ENCODE measurements around the gene CES5A. TPM values are rescaled to one million over a fixed set of nuclear protein-coding genes. Genes with fewer than 3 reads are reported as not detected.
"Not testable (repeated sequence)": the region's sequence is repeated elsewhere in the genome, so short reads cannot be mapped to it uniquely, and the experiment has no call there.

Gene CES5A
- polyA plus RNA-seq (2013, experiment 1 of 2; ENCODE audit: insufficient read length), result not detected
- not detected for polyA plus RNA-seq (2013, experiment 2 of 2; ENCODE audit: insufficient read length)

GRCh38 chr16:55875273-55875672, at the start of gene CES5A:
Gene CES5A, minus strand, starts transcription at chr16:55875373. Its CDS starts 152 bp downstream, at chr16:55875221.
- DNase-seq, result no peak

- DNase-seq, result no peak
Observed at GRCh38 chr16:55922662-55923061, 47.5 kb upstream of the CES5A start.

GRCh38 chr16:55917373-55918160, 42.4 kb upstream of the CES5A start:
- DNase-seq, result no peak

- no peak for DNase-seq
Observed at GRCh38 chr16:55915096-55915827, 40.1 kb upstream of the CES5A start.

GRCh38 chr16:55914383-55914782, 39.2 kb upstream of the CES5A start:
- no peak for DNase-seq

- DNase-seq, result no peak
Observed at GRCh38 chr16:55913716-55914115, 38.5 kb upstream of the CES5A start.

- not testable (repeated sequence) for DNase-seq
Observed at GRCh38 chr16:55913121-55913520, 37.9 kb upstream of the CES5A start.

GRCh38 chr16:55912022-55912421, 36.8 kb upstream of the CES5A start:
- DNase-seq, result no peak

GRCh38 chr16:55911616-55912015, 36.4 kb upstream of the CES5A start:
- no peak for DNase-seq

- no peak for DNase-seq
Observed at GRCh38 chr16:55909876-55910275, 34.7 kb upstream of the CES5A start.

- no peak for DNase-seq
Observed at GRCh38 chr16:55908641-55909040, 33.5 kb upstream of the CES5A start.

- no peak for DNase-seq
Observed at GRCh38 chr16:55907661-55908060, 32.5 kb upstream of the CES5A start.

GRCh38 chr16:55906123-55906522, 30.9 kb upstream of the CES5A start:
- DNase-seq, result no peak

GRCh38 chr16:55905651-55906050, 30.5 kb upstream of the CES5A start:
- DNase-seq, result no peak

- no peak for DNase-seq
Observed at GRCh38 chr16:55901566-55902217, 26.5 kb upstream of the CES5A start.

- no peak for DNase-seq
Observed at GRCh38 chr16:55900616-55901393, 25.6 kb upstream of the CES5A start.

- DNase-seq, result no peak
Observed at GRCh38 chr16:55899857-55900256, 24.7 kb upstream of the CES5A start.

- DNase-seq, result no peak
Observed at GRCh38 chr16:55898592-55898991, 23.4 kb upstream of the CES5A start.

GRCh38 chr16:55892821-55893220, 17.6 kb upstream of the CES5A start:
- DNase-seq, result no peak

GRCh38 chr16:55889518-55889917, 14.3 kb upstream of the CES5A start:
- no peak for DNase-seq

- DNase-seq, result no peak
Observed at GRCh38 chr16:55888546-55888945, 13.4 kb upstream of the CES5A start.

GRCh38 chr16:55876854-55877253, 1.7 kb upstream of the CES5A start:
- DNase-seq, result peak; percentile 1

Measured in fibroblast of skin of back (primary cell).